HCT116 (cell line): ENCODE measurements around the gene IYD. TPM values are rescaled to one million over a fixed set of nuclear protein-coding genes. Genes with fewer than 3 reads are reported as not detected.

ENCODE experiments used
- ATAC-seq: fragments of 200-7000 bp; cut with Tn5 transposase; 2 replicates; pipeline ENCODE4 v1.9.1; 2020; ENCODE audit warnings: mild to moderate bottlenecking, moderate library complexity
- BruUV-seq: library from RNA; stranded (reverse); fragments of 400-500 nt; replicated peaks from 2 replicates; lab custom pipeline; 2021; lab: Mats Ljungman, UMichigan
- CTCF ChIA-PET: fragments of 300-600 bp; sonication (Branson Sonifier 250); formaldehyde crosslinking; loops from one replicate; lab custom pipeline; 2021; ENCODE audit warnings: antibody characterized with exemption; lab: Charles Lee
- POLR2A ChIA-PET: fragments of 300-600, 350-600 bp; sonication (Branson Sonifier 250); formaldehyde crosslinking; loops from one replicate; lab custom pipeline; 2021; ENCODE audit warnings: antibody characterized with exemption; lab: Charles Lee
- RAD21 ChIA-PET, 2 experiments: fragments of 300-600 bp; sonication (Branson Sonifier 250); formaldehyde crosslinking; loops; one replicate each; lab custom pipeline; 2023; ENCODE audit warnings: low total read pairs in 2 of 2; ENCODE audit not compliant: uncharacterized antibody in 2 of 2, unreplicated experiment in 2 of 2, low non-redundant PET in 1 of 2; lab: Charles Lee
- DNase-seq: peaks from one replicate; pipeline ENCODE4 v3.0.0-alpha.2; 2010; ENCODE audit warnings: low read depth, low spot score
- H2AFZ ChIP-seq: fragments of 200-600 bp; shearing (Covaris generic), sonication (generic); 2 replicates; pipeline ENCODE4 v1.6.1; 2017; ENCODE audit warnings: low read depth, mixed run types, mixed read lengths, antibody characterized with exemption, low read length; ENCODE audit not compliant: poor library complexity, severe bottlenecking
- H3K27ac ChIP-seq: 2 replicates; pipeline ENCODE4 v1.5.1; 2012; ENCODE audit warnings: low read depth, low read length
- H3K27me3 ChIP-seq: fragments of 200-600 bp; sonication (generic); 2 replicates; pipeline ENCODE4 v1.6.1; 2016; ENCODE audit warnings: mixed run types, low read length, mixed read lengths; ENCODE audit not compliant: insufficient read depth
- H3K36me3 ChIP-seq, 2 experiments: fragments of 200-500 bp in 1 of 2; fragments of 200-600 bp in 1 of 2; sonication (Bioruptor generic) in 1 of 2; sonication (generic) in 1 of 2; 2 replicates each; pipeline versions ENCODE4 v1.5.1 to v1.6.1; 2014 to 2016; ENCODE audit warnings: low read length in 2 of 2, inconsistent platforms in 1 of 2, mixed read lengths in 1 of 2, mixed run types in 1 of 2; ENCODE audit not compliant: insufficient read depth in 2 of 2, control insufficient read depth in 1 of 2
- H3K4me1 ChIP-seq, 2 experiments: fragments of 200-600 bp in 1 of 2; sonication (generic) in 1 of 2; 2 replicates each; pipeline versions ENCODE4 v1.5.1 to v1.6.1; 2012 to 2017; ENCODE audit warnings: low read length in 2 of 2, inconsistent platforms in 1 of 2, mild to moderate bottlenecking in 1 of 2, mixed read lengths in 1 of 2, mixed run types in 1 of 2, moderate library complexity in 1 of 2; ENCODE audit not compliant: insufficient read depth in 2 of 2, control insufficient read depth in 1 of 2
- H3K4me2 ChIP-seq: fragments of 200-600 bp; sonication (generic); 2 replicates; pipeline ENCODE4 v1.6.1; 2017; ENCODE audit warnings: mixed run types, low read length, mixed read lengths
- H3K4me3 ChIP-seq, 2 experiments: fragments of 200-600 bp in 1 of 2; sonication (generic) in 1 of 2; replicated peaks in 1 of 2; 2 replicates each; pipeline ENCODE4 v1.5.1; 2011 to 2016; ENCODE audit warnings: low read length in 2 of 2, control low read depth in 1 of 2, low read depth in 1 of 2, mild to moderate bottlenecking in 1 of 2, mixed read lengths in 1 of 2, mixed run types in 1 of 2
- H3K79me2 ChIP-seq: fragments of 200-600 bp; sonication (generic); 2 replicates; pipeline ENCODE4 v1.6.1; 2017; ENCODE audit warnings: mild to moderate bottlenecking, mixed run types, low read length, moderate library complexity, mixed read lengths; ENCODE audit not compliant: insufficient read depth
- H3K9ac ChIP-seq: fragments of 200-600 bp; sonication (generic); 2 replicates; pipeline ENCODE4 v1.6.1; 2016; ENCODE audit warnings: low read length, mixed read lengths
- H3K9me2 ChIP-seq: fragments of 200-600 bp; sonication (generic), shearing (Covaris generic); 2 replicates; pipeline ENCODE4 v1.6.1; 2017; ENCODE audit warnings: mixed run types, mild to moderate bottlenecking, moderate library complexity; ENCODE audit not compliant: insufficient read depth
- H3K9me3 ChIP-seq, 2 experiments: fragments of 200-500 bp in 1 of 2; fragments of 200-600 bp in 1 of 2; sonication (Bioruptor generic) in 1 of 2; sonication (generic) in 1 of 2; 2 replicates each; pipeline ENCODE4 v1.6.1; 2014 to 2017; ENCODE audit warnings: low read length in 2 of 2, mixed read lengths in 2 of 2, inconsistent platforms in 1 of 2, low read depth in 1 of 2, mild to moderate bottlenecking in 1 of 2, mixed run types in 1 of 2, moderate library complexity in 1 of 2; ENCODE audit not compliant: control insufficient read depth in 1 of 2, insufficient read depth in 1 of 2
- H4K20me1 ChIP-seq: fragments of 200-600 bp; sonication (generic), shearing (Covaris generic); 2 replicates; pipeline ENCODE4 v1.6.1; 2017; ENCODE audit warnings: mixed run types, mild to moderate bottlenecking, moderate library complexity; ENCODE audit not compliant: insufficient read depth
- CBX3 ChIP-seq: IDR thresholded peaks from 2 replicates; pipeline ENCODE4 v1.6.1; 2012; ENCODE audit warnings: low read depth
- CEBPB ChIP-seq: IDR thresholded peaks from 2 replicates; pipeline ENCODE4 v1.6.1; 2012; ENCODE audit warnings: low read depth
- ELF1 ChIP-seq: IDR thresholded peaks from 2 replicates; pipeline ENCODE4 v1.6.1; 2012; ENCODE audit warnings: low read depth, borderline replicate concordance
- JUND ChIP-seq: IDR thresholded peaks from 2 replicates; pipeline ENCODE4 v1.6.1; 2012
- POLR2A ChIP-seq: IDR thresholded peaks from 2 replicates; pipeline ENCODE4 v1.7.0; 2011; ENCODE audit warnings: borderline replicate concordance; ENCODE audit not compliant: insufficient read depth, insufficient read length; ENCODE audit errors: extremely low read depth
- POLR2AphosphoS5 ChIP-seq: IDR thresholded peaks from 2 replicates; pipeline ENCODE4 v1.6.1; 2011; ENCODE audit warnings: mild to moderate bottlenecking, low read depth, low read length, moderate library complexity
- RAD21 ChIP-seq: IDR thresholded peaks from 2 replicates; pipeline ENCODE4 v1.6.1; 2012; ENCODE audit warnings: low read depth, mild to moderate bottlenecking
- SIN3A ChIP-seq: IDR thresholded peaks from 2 replicates; pipeline ENCODE4 v1.6.1; 2012; ENCODE audit warnings: low read depth
- SP1 ChIP-seq: IDR thresholded peaks from 2 replicates; pipeline ENCODE4 v1.6.1; 2012; ENCODE audit warnings: low read depth
- SRF ChIP-seq: IDR thresholded peaks from 2 replicates; pipeline ENCODE4 v1.6.1; 2012; ENCODE audit warnings: low read depth
- TCF7L2 ChIP-seq: IDR thresholded peaks from 2 replicates; pipeline ENCODE4 v1.7.0; 2011; ENCODE audit warnings: borderline replicate concordance, inconsistent platforms; ENCODE audit not compliant: insufficient read depth, insufficient read length; ENCODE audit errors: extremely low read depth
- YY1 ChIP-seq: IDR thresholded peaks from 2 replicates; pipeline ENCODE4 v1.6.1; 2011; ENCODE audit warnings: low read length, low read depth, moderate library complexity, mild to moderate bottlenecking; ENCODE audit not compliant: insufficient replicate concordance; ENCODE audit errors: extremely low read depth
- intact Hi-C: fragments of 100-400 bp; cut with micrococcal nuclease; formaldehyde crosslinking; loops from 2 replicates; pipeline ENCODE4 v1.10.0; 2022
- total RNA-seq: library from RNA; stranded (reverse); gene quantifications from one replicate; pipeline ENCODE4 v1.2.1, GENCODE V29; 2021; ENCODE audit not compliant: unreplicated experiment
- TF ChIP-seq, protein P1 (sequence below): IDR thresholded peaks from 2 replicates; pipeline ENCODE4 v1.6.1; 2012
- TF ChIP-seq, protein P2 (sequence below): IDR thresholded peaks from 2 replicates; pipeline ENCODE4 v1.6.1; 2012
- TF ChIP-seq, protein P3 (sequence below), 3 experiments: fragments of 200-600 bp in 1 of 3; sonication (generic) in 1 of 3; IDR thresholded peaks in 2 of 3; conservative IDR thresholded peaks in 1 of 3; 2 replicates each; pipeline ENCODE4 v1.5.1; 2012 to 2017; ENCODE audit warnings: low read depth in 2 of 3, low read length in 2 of 3, antibody characterized with exemption in 1 of 3, borderline replicate concordance in 1 of 3, control low read depth in 1 of 3, mild to moderate bottlenecking in 1 of 3, mixed read lengths in 1 of 3, mixed run types in 1 of 3, moderate library complexity in 1 of 3; ENCODE audit not compliant: insufficient read depth in 1 of 3

Gene IYD
- total RNA-seq, 1 experiment from 2014 or later = not detected

DNA sequence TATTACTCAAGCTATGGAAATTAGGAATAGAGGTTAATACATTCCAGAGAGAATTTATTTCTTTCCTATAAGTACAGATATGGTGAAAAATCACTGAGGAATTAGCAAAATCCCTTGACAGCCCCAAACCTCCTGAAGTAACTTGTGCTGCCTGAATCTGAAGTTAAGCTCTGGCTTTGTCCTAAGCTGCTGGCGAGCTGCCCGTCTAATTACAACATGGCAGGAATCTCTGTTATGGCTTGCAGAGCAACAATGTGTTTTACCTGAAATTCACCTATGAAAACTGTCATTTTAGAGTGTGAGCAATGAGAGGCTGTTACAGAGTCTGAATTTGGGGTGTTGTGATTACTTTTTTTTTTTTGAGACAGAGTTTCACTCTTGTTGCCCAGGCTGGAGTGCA lies 22.5 kb upstream of the IYD start:
- ChIA-PET POLR2A (no interaction called here), RAD21 (no interaction called here), CTCF (no interaction called here)
- Histone ChIP-seq H3K79me2 (no peaks in the 10 kb centered on the region), H3K27ac (no peak overlapping the region), H3K36me3 (no peaks in the 10 kb centered on the region), H3K4me2 (no peak overlapping the region), H3K9ac (no peak overlapping the region), H3K27me3 (no peaks in the 10 kb centered on the region), H3K9me3 (no peaks in the 10 kb centered on the region), H3K4me1 (no peaks in the 10 kb centered on the region), H4K20me1 (no peaks in the 10 kb centered on the region), H3K9me2 (no peaks in the 10 kb centered on the region), H3K4me3 (no peak overlapping the region), H2AFZ (no peak overlapping the region)
- BruUV-seq = no TSS peak
- intact Hi-C loops = no loop called here
- DNase-seq (no peak), ATAC-seq (no peak)
- TF ChIP-seq YY1 = no peak
- TF ChIP-seq, protein P1, sequence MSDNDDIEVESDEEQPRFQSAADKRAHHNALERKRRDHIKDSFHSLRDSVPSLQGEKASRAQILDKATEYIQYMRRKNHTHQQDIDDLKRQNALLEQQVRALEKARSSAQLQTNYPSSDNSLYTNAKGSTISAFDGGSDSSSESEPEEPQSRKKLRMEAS = no peak
- TF ChIP-seq ELF1 = no peak
- TF ChIP-seq POLR2A = no peak
- TF ChIP-seq SP1 = no peak
- no peak for TF ChIP-seq CEBPB
- TF ChIP-seq, protein P2, sequence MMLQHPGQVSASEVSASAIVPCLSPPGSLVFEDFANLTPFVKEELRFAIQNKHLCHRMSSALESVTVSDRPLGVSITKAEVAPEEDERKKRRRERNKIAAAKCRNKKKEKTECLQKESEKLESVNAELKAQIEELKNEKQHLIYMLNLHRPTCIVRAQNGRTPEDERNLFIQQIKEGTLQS = no peak
- TF ChIP-seq, protein P3, sequence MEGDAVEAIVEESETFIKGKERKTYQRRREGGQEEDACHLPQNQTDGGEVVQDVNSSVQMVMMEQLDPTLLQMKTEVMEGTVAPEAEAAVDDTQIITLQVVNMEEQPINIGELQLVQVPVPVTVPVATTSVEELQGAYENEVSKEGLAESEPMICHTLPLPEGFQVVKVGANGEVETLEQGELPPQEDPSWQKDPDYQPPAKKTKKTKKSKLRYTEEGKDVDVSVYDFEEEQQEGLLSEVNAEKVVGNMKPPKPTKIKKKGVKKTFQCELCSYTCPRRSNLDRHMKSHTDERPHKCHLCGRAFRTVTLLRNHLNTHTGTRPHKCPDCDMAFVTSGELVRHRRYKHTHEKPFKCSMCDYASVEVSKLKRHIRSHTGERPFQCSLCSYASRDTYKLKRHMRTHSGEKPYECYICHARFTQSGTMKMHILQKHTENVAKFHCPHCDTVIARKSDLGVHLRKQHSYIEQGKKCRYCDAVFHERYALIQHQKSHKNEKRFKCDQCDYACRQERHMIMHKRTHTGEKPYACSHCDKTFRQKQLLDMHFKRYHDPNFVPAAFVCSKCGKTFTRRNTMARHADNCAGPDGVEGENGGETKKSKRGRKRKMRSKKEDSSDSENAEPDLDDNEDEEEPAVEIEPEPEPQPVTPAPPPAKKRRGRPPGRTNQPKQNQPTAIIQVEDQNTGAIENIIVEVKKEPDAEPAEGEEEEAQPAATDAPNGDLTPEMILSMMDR (IDR thresholded peaks at IDR 0.05 in 2 of 3, conservative IDR thresholded peaks at IDR 0.05 in 1 of 3; ENCODE audit: borderline replicate concordance in 1 of 3, insufficient read depth in 1 of 3, low read depth in 2 of 3, low read length in 2 of 3) = no peak
- no peak for TF ChIP-seq JUND
- no peak for TF ChIP-seq TCF7L2
- no peak for TF ChIP-seq SRF
- TF ChIP-seq RAD21 = no peak
- no peak for TF ChIP-seq CBX3
- no peak for TF ChIP-seq SIN3A
- TF ChIP-seq POLR2AphosphoS5 = no peak
